HG02798 (cell line): ENCODE data around the gene STX2.
"Not testable (repeated sequence)": the region's sequence is repeated elsewhere in the genome, so short reads cannot be mapped to it uniquely, and the experiment has no call there.

Source experiments
- ATAC-seq: cut with Tn5 transposase; IDR thresholded peaks from one replicate; pipeline ENCODE4 v1.9.1; 2021; ENCODE audit warnings: mild to moderate bottlenecking; ENCODE audit not compliant: unreplicated experiment, poor library complexity

Gene STX2

DNA sequence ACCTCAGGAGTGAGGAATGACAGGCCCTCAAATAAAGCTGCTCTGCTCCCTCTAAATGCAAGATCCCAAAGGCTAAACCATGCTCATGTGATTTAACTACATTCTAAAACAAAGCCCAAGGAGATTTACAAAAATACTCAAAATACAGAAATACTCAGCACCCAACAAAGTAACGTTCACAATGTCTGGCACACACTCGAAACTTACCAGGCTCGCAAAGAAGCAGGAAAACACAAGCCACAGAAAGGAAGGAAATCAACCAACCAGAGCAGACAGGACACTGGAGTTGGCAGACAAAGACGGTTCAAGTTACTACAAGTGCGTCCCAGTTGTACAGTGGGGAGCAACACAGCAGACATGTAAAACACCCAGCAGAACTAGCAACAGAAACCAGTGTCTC lies 33.4 kb downstream of the STX2 start:
- ATAC-seq, result no peak

DNA sequence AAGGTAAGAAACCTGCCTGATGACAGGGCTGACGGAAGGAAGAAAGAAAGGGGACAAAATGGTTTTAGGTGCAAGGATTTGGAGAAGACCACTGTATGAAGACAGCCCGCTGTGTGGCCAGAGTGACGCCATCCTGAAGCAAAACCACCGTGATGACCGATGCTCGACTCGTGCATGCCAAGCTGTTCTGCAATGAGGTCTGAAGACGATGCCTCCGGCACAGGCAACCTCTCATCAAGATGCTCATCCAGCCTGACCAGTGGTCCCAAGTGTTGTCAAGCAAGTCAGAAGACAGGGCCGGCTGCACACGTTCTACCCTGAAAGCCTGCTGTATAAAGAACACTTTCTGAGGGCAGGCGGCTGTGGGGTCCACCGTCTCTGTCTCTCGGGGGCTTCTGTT lies 34.8 kb downstream of the STX2 start:
- no peak for ATAC-seq

DNA sequence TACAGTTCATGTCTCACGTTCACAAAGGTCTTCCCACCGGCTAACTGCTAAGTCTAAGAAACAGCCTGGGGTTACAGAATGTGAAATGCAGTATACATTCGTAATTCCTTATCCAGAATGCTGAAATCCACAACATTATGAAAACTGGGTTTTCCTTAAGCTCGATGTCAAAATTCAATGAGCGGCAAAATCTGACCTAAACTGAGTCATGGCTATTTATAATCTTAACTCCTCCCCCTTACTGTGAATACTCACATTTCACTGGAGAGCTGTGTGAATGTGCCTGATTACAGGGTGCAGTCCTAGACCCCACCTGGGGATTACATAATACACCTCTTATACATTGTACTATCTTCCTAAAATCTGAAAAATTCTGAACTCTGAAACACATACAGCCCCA lies 35.3 kb downstream of the STX2 start:
- no peak for ATAC-seq

- no peak for ATAC-seq
Observed at GRCh38 chr12:130800312-130800711, 38.7 kb downstream of the STX2 start.

DNA sequence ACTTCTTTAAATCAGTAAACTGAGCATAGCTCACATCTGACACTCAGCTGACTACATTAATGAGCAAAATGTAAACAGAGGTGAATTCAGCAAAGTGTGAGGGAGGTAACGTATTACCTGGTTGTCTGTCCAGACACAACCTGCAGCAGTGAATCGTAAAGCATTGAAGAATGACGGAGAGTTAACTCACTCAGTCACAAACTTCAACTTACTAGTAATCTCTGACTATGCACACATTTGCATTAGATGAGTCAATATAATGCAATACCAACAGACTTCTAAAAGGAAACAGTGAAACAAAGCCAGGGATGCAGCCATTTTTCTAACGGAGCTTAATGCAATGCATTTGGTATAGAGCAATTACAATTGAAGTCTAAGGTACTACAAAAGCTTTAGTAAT lies 40.0 kb downstream of the STX2 start:
- ATAC-seq, result no peak

GRCh38 chr12:130796985-130797686 lies 41.9 kb downstream of the STX2 start:
- peak; percentile 75 for ATAC-seq

DNA sequence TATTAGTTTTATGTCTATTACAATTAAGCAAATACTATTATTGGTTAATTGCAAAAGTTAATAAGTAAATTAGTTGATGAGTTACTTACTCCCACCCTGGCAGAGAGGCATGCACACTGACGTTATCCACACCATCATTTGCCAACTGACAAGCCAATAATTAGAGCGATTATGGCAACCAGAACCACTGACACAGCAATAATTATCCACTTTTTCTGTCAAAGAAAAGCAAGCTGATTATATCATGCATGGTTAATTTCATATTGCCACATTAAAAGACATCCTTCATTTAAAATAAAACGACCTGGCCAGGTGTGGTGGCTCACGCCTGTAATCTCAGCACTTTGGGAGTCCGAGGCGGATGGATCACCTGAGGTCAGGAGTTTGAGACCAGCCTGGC lies 43.1 kb downstream of the STX2 start:
- no peak for ATAC-seq

GRCh38 chr12:130793554-130793849 lies 45.5 kb downstream of the STX2 start:
- ATAC-seq, result no peak

- no peak for ATAC-seq
Observed at GRCh38 chr12:130792821-130793553, 46.1 kb downstream of the STX2 start.

GRCh38 chr12:130791629-130792028 lies 47.4 kb downstream of the STX2 start:
- ATAC-seq, result no peak

GRCh38 chr12:130788515-130788914 lies 50.5 kb downstream of the STX2 start:
- ATAC-seq, result no peak

DNA sequence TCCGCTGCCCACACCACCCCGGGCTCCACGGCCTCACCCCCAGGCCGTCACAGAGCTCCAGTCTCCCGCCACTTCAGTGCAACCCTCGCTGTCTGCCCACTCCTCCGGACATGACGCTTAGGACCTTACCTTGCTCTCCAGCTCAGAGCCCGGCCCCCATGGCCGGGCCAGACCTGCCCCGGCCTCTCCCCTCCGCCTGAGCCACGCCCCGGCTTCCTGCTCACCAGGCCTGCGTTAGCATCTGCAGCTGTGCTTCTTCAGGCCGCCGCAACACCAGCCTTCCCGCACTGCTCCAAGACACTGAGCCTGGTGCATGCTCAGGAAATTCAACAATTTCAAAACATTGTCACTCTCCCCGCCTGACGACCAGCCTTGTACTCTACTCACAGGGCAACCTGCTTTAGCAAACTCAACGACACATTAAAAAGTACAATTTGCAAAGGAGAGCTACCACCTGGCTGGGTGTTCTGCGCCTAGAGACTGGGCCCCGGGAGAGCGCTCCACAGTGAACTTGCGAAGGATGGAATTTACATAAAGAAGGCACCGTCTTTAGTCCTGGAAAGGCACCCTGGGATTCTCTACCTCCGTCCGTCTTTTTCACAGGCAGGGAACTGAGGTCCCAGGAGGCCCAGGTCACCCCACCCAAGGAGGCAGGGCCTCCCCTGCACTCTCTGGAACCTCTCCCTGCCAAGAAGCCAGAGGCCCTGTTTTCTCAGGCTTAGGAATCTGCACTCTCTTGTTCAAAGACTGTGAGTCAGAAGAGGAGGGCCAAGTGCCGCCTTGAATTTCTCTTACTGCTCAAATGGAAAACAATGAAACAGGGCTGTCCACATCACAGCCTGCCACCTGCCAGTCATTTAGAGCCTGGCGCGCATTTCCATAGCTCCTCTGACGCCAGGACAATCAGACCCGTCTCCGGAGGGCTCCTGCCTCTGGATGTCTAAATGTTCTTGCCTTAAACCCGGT lies 51.3 kb downstream of the STX2 start:
- ATAC-seq, result no peak

DNA sequence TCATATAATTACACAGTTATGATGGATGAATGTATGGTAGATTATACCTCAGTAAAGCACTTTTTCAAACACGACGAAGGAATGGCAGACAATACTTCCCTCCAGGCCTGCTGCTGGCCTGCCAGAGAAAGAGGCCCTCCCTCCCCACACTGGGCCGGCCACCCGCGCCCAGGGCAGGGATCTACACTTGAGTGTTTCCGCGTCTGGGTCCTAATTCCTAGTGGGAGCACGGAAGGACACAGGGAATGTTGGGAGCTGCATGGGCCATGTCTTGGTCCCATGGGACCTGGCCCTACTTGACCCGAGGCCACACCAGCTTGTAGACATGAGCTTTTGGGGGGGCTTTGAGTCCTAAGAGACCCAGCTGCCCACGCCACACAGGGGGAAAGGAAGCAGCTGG lies 52.0 kb downstream of the STX2 start:
- no peak for ATAC-seq

- no peak for ATAC-seq
Observed at GRCh38 chr12:130783110-130783715, 55.8 kb downstream of the STX2 start.

GRCh38 chr12:130782245-130782644 lies 56.8 kb downstream of the STX2 start:
- ATAC-seq, result not testable (repeated sequence)

GRCh38 chr12:130780880-130781575 lies 58.0 kb downstream of the STX2 start:
- ATAC-seq, result no peak

DNA sequence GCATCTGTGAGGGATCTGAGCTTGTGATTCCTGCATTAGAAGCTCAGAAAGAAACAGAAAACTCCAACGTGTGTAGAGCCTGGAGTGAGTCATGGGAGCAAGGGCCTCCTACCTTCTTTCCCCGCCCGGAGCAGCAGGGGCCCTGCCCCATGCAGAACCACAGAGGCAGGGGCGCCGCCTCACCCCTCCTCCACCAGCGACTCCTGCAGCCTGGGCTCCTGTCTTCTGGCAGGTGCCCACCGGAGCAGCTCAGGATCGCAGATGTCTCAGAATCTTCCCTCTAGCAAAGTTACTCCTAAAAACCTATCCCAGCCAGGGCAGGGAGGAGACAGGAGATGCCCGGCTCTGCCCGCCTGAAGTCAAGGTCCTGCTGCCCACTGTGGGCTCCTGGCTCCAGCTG lies 58.7 kb downstream of the STX2 start:
- no peak for ATAC-seq

GRCh38 chr12:130778776-130779175 lies 60.3 kb downstream of the STX2 start:
- ATAC-seq, result no peak

DNA sequence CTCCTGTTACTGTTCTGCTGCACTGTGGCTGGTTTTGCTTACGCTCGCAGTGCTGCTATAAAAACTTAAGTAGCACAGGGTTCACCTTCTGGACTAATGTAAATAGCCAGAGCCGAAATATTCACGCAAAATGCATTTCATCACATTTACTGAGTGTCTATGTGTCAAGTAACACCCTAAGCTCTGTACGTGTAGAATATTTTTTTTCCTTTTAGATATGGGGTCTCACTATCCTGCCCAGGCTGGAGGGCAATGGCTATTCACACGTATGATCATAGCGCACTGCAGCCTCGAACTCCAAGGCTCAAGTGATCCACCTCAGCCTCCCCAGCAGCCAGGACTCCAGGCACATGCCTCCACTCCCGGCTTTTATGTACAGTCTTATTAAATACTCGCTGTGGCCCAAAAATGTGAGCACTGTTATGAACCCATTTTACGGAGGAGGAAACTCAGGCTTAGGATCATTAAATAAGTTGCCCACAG lies 62.2 kb downstream of the STX2 start:
- ATAC-seq, result no peak
